Keratinocyte (primary cell): ENCODE data around the gene SLC28A3.

Experiments used
- CTCF ChIP-seq, 3 experiments: IDR thresholded peaks in 1 of 3; conservative IDR thresholded peaks in 1 of 3; optimal IDR thresholded peaks in 1 of 3; 2 replicates in 2 of 3; 3 replicates in 1 of 3; pipeline versions ENCODE3 to v1.5.1; 2011; ENCODE audit warnings: low read length in 3 of 3, mild to moderate bottlenecking in 3 of 3, moderate library complexity in 2 of 3, control low read depth in 1 of 3, inconsistent platforms in 1 of 3; ENCODE audit not compliant: insufficient read depth in 2 of 3; ENCODE audit errors: extremely low read depth in 1 of 3
- EZH2 ChIP-seq: IDR thresholded peaks from one replicate; pipeline ENCODE4 v1.6.1; 2012; ENCODE audit warnings: inconsistent platforms, mild to moderate bottlenecking, low read length, moderate library complexity

GRCh38 chr9:84310883-84311282, 29.7 kb downstream of the SLC28A3 start:
- no peak for TF ChIP-seq CTCF (optimal IDR thresholded peaks at IDR 0.05 in 1 of 3, IDR thresholded peaks at IDR 0.05 in 1 of 3, conservative IDR thresholded peaks at IDR 0.05 in 1 of 3; ENCODE audit: extremely low read depth in 1 of 3, insufficient read depth in 2 of 3, low read length in 3 of 3)
- TF ChIP-seq EZH2 = no peak
